Activated CD4-positive, alpha-beta memory T cell treated with anti-CD3 and anti-CD28 coated beads for 36 hours (primary cell): ENCODE data around the gene RBMXL2. TPM values are rescaled to one million over a fixed set of nuclear protein-coding genes. Genes with fewer than 3 reads are reported as not detected.

Experiments used
- CTCF ChIA-PET: fragments of 350-600 bp; sonication (Branson Sonifier 250); formaldehyde crosslinking; loops from one replicate; lab custom pipeline; 2021; ENCODE audit warnings: antibody characterized with exemption, inconsistent platforms; lab: Charles Lee
- POLR2A ChIA-PET: fragments of 350-600 bp; sonication (Branson Sonifier 250); formaldehyde crosslinking; loops from one replicate; lab custom pipeline; 2021; ENCODE audit warnings: antibody characterized with exemption; lab: Charles Lee
- DNase-seq: peaks from one replicate; pipeline ENCODE4 v3.0.0-alpha.2; 2020
- H3K27ac Mint-ChIP-seq: one replicate; pipeline ENCODE4 v1.8.0; 2021; ENCODE audit warnings: mixed read lengths
- H3K27me3 Mint-ChIP-seq: one replicate; pipeline ENCODE4 v1.8.0; 2021; ENCODE audit warnings: mixed read lengths
- H3K36me3 Mint-ChIP-seq: one replicate; pipeline ENCODE4 v1.8.0; 2021; ENCODE audit warnings: mixed read lengths
- H3K4me1 Mint-ChIP-seq: one replicate; pipeline ENCODE4 v1.8.0; 2021; ENCODE audit warnings: low read depth, mixed read lengths
- H3K4me3 Mint-ChIP-seq: one replicate; pipeline ENCODE4 v1.8.0; 2021; ENCODE audit warnings: mild to moderate bottlenecking, mixed read lengths
- H3K9me3 Mint-ChIP-seq: one replicate; pipeline ENCODE4 v1.8.0; 2021; ENCODE audit warnings: mixed read lengths
- intact Hi-C: fragments of 100-400 bp; cut with micrococcal nuclease; formaldehyde crosslinking; loops from one replicate; pipeline ENCODE4 v1.15.1; 2023
- total RNA-seq, 2 experiments: library from RNA; stranded (reverse); gene quantifications; one replicate each; pipeline ENCODE4 v1.2.3, GENCODE V29; 2021

RBMXL2 gene
- total RNA-seq, 2 experiments from 2014 or later = not detected

DNA sequence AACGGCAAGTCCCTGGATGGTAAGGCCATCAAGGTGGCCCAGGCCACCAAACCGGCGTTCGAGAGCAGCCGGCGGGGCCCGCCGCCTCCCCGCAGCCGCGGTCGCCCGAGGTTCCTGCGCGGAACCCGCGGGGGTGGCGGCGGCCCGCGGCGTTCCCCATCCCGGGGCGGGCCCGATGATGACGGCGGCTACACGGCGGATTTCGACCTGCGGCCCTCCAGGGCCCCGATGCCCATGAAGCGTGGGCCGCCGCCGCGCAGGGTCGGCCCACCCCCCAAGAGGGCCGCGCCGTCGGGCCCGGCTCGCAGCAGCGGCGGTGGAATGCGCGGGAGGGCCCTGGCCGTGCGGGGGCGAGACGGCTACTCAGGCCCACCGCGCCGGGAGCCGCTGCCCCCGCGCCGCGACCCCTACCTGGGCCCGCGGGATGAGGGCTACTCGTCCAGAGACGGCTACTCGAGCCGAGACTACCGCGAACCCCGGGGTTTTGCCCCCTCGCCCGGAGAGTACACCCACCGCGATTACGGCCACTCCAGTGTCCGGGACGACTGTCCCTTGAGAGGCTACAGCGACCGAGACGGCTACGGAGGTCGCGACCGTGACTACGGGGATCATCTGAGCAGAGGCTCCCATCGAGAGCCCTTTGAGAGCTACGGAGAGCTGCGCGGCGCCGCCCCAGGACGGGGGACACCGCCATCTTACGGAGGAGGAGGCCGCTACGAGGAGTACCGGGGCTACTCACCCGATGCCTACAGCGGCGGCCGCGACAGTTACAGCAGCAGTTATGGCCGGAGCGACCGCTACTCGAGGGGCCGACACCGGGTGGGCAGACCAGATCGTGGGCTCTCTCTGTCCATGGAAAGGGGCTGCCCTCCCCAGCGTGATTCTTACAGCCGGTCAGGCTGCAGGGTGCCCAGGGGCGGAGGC is 792 bp downstream of the RBMXL2 start:
- peaks cover 2% of the 10 kb centered on the region for H3K27me3 Mint-ChIP-seq
- intact Hi-C loops = no loop called here

DNA sequence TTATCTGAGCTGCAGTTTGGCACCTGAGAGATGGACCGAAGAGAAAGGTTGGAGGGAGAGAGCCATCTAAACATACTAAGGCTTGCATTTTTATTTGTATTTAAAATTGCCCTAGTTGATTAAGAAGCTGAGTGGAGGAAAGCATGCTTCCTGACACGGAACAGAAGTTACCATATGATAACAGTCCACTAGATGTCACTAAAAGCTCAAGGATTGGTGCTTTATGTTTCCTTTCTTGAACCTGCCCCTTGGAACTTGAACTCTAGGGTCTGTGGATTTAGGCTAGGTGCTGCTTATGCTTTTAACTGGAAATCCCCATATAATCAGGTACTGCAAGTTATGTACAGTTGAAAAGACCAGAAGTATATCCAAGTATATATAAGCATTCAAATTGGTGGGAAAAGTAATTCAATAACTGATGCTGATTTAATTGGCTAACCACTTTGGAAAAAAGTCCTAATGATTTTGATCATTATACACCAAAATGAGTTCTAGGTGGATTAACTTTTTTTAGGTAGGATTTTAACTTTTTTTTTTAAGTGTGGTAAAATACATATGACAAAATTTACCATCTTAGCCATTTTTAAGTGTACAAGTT is 9.5 kb downstream of the RBMXL2 start:
- Mint-ChIP-seq H3K9me3 (no peaks in the 10 kb centered on the region), H3K4me1 (no peaks in the 10 kb centered on the region), H3K27ac (no peak overlapping the region), H3K27me3 (peaks cover 3% of the 10 kb centered on the region), H3K4me3 (no peak overlapping the region), H3K36me3 (no peaks in the 10 kb centered on the region)
- intact Hi-C loops = loop anchor here (1.0 to 2.0 kb wide), 3 partner anchors 180 to 596 kb away; no protein-coding TSS in a partner anchor
- no peak for DNase-seq
- POLR2A ChIA-PET = no interaction called here
- CTCF ChIA-PET = interaction anchor here (0.7 to 4.8 kb wide), 21 partner anchors 10 to 888 kb away, joined by 3 to 35 read pairs (median 4); partner anchors contain the start of genes EIF3F and RBMXL2

More for the DNA sequence above, 792 bp downstream of the RBMXL2 start:
- ChIA-PET POLR2A (no interaction called here), CTCF (interaction anchor here (1.4 kb wide), 1 partner anchor 8 kb away, joined by 5 read pairs; no protein-coding TSS in a partner anchor)
- DNase-seq = no peak
- Mint-ChIP-seq H3K36me3 (no peaks in the 10 kb centered on the region), H3K4me3 (no peak overlapping the region), H3K4me1 (no peaks in the 10 kb centered on the region), H3K27ac (no peak overlapping the region), H3K9me3 (no peaks in the 10 kb centered on the region)

DNA sequence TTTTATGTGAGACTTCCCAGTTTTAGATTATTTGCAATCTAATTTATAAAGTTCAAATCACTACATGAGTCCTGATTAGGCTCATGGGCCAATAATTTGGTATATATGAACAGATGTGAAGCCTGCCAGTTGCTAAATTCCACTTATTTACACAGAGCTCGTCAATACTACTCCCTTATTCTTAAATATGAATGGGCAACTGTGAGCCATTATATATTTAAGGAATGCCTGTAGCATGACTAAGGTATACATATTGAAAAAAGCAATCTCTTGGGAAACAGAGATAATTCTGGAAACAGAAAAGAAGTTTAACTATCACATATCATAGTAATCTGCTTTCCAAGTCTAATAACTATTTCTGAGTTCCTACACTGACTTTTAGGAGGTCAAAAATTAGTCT is 27.0 kb downstream of the RBMXL2 start:
- intact Hi-C loops = no loop called here
- H3K27ac Mint-ChIP-seq = no peak overlapping the region
- ChIA-PET POLR2A (no interaction called here), CTCF (no interaction called here)
- no peaks in the 10 kb centered on the region for H3K4me1 Mint-ChIP-seq
- H3K4me3 Mint-ChIP-seq = no peak overlapping the region
- no peak for DNase-seq
- H3K9me3 Mint-ChIP-seq = no peaks in the 10 kb centered on the region
- H3K27me3 Mint-ChIP-seq = peaks cover 15% of the 10 kb centered on the region
- H3K36me3 Mint-ChIP-seq = no peaks in the 10 kb centered on the region

DNA sequence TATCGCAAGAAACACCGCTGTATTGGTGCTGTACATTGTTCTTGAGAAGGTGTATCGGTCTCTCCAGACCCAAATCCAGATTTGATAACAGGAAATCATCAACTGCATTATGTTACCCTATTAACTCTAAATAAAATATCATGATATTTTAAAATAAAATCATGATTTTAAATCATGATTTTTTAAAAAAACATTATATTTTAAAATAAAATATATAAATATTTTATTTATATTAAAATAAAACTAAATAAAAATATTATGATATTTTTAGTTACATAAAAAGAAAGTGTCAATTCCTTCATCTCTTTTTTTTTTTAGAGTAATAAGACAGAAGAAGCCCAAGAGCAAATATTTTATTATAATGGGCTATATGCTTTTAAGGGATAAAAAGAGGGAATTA is 27.6 kb downstream of the RBMXL2 start:
- ChIA-PET POLR2A (no interaction called here), CTCF (no interaction called here)
- no peaks in the 10 kb centered on the region for H3K4me1 Mint-ChIP-seq
- H3K27me3 Mint-ChIP-seq = peaks cover 15% of the 10 kb centered on the region
- no peaks in the 10 kb centered on the region for H3K9me3 Mint-ChIP-seq
- intact Hi-C loops = no loop called here
- no peak overlapping the region for H3K4me3 Mint-ChIP-seq
- no peaks in the 10 kb centered on the region for H3K36me3 Mint-ChIP-seq
- H3K27ac Mint-ChIP-seq = no peak overlapping the region
- DNase-seq = no peak

DNA sequence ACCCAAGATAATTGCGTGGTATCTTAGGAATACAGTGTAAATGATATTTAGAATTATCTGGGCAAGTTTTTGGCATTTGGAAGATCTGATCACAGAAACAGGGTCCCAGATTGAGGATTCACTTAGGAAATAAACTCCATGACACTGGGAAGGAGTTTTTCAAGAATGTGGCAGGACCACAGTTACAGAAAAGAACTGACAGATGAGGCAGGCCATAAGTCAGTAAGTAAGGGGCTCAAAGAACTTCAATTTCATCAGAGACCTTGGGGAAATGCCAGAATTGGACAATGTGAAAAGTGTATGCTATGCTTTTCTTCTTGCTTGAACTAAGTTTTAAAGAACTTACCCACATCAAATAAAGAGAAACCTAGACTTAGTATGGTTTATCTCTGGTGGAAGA is 49.3 kb downstream of the RBMXL2 start:
- DNase-seq = no peak
- ChIA-PET POLR2A (no interaction called here), CTCF (interaction anchor here (0.6 kb wide), 1 partner anchor 29 kb away, joined by 3 read pairs; no protein-coding TSS in a partner anchor)
- H3K4me3 Mint-ChIP-seq = no peak overlapping the region
- H3K9me3 Mint-ChIP-seq = no peaks in the 10 kb centered on the region
- intact Hi-C loops = no loop called here
- H3K27ac Mint-ChIP-seq = no peak overlapping the region
- H3K27me3 Mint-ChIP-seq = peaks cover 9% of the 10 kb centered on the region
- H3K4me1 Mint-ChIP-seq = no peaks in the 10 kb centered on the region
- H3K36me3 Mint-ChIP-seq = no peaks in the 10 kb centered on the region

Other genes starting within 250 kb of the RBMXL2 start
- not detected for gene OR10A5, start 243.3 kb upstream of the RBMXL2 start, total RNA-seq
- gene OR10A2, start 225.9 kb upstream of the RBMXL2 start, total RNA-seq = not detected
- not detected for gene OR10A4, start 212.4 kb upstream of the RBMXL2 start, total RNA-seq
- gene OR2D2, start 196.5 kb upstream of the RBMXL2 start, total RNA-seq = not detected
- gene OR2D3, start 168.0 kb upstream of the RBMXL2 start, total RNA-seq = not detected
- gene ZNF215, start 162.6 kb upstream of the RBMXL2 start, total RNA-seq = under 1 TPM; 0.57 to 0.68 TPM
- gene ZNF214, start 68.7 kb upstream of the RBMXL2 start, total RNA-seq = not detected
- under 1 TPM in 1 of 2 experiments, not detected in 1; 0.07 TPM for gene NLRP14, start 68.5 kb upstream of the RBMXL2 start, total RNA-seq
- not detected for gene SYT9, start 162.9 kb downstream of the RBMXL2 start, total RNA-seq